ENCODE measurements around the gene SOX14.

SOX14 gene

DNA sequence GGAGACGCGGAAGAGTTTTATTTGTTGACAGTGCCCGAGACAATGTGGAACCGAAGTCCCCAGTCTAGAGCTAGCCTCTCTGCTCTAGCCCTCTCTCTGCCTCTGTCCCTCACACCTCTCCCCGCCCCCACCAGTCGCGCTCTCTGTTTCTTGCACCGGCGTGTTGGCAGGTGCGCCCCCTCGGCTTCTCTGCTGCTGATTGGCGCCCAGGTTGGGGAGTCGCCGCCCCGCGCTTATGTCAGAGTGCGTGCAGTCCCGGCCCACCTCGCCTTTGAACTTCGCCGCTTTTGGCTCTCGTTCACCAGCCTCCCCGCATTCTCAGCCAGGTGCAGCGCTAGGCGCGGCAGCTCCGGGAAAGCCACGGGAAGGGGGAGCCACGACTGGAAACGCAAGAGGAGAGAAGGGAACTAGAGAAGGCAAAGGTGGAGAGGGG, at the start of gene SOX14:
TSS of gene SOX14 (plus strand) at position 315 of the 433 bp plus-strand sequence. CDS start 470 bp downstream, outside the sequence.
- no peak for DNase-seq

DNA sequence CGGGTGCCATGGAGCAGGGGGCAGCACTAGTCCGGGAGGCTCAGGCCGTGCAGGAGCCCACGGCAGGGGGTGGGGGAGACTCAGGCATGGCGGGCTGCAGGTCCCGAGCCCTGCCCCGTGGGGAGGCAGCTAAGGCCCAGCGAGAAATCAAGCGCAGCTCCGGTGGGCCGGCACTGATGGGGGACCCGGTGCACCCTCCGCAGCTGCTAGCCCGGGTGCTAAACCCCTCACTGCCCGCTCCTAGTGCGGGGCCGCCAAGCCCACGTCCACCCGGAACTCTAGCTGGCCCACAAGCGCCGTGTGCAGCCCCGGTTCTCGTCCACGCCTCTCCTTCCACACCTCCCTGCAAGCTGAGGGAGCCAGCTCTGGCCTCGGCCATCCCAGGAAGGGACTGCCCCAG, 49.6 kb upstream of the SOX14 start:
- DNase-seq: no peak

DNA sequence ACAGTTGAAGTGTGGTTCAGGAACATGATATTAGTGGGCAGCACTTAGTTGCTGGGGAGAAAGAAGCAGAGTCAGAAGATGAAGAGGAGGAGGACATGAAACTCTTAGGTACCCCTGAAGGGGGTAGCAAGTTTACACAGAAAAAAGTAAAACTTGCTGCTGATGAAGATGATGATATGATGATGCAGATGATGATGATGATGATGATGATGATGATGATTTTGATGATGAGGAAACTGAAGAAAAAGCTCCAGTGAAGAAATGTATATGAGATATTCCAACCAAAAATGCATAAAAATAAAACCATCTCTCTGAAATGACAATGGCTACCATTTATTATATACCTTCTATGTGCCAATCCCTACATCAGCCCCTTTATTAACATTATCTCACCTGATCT, 39.9 kb upstream of the SOX14 start:
- no peak for DNase-seq

DNA sequence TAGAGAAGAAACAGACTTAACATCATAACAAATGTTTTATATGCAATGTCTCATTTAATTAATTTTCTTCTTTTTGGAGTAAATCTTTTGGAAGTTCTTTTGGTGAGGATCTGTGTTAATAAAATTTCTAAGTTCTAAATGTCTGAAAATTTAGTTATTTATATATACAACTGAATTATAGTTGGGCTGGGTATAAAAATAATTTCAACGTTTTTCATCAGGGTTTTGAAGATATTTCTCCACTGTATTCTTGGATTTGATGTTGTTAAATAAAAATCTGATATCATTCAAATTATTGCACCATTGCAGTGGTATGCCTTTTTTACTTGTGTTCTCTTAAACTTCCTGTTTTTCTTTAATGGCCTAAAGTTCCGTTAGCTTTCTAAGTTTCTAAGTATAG, 26.9 kb upstream of the SOX14 start:
- no peak for DNase-seq

DNA sequence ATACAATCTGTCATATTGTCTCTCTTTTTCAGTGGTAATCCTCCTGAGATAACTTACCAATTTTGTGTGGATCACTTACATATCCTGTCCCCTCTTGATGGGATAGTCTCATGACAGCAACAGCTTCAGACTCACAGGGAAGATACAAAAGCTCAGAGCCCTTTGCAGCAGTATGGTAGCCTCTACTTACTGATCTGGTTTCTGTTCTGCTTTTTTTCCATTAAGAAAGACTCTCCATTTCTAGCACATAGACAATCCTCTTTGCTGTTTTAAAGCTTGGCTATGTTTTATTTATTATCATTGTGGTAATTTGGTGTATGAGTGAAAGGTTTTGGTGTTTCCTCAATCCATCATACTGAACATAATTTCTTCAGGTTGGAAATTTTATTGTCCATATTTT, 25.4 kb upstream of the SOX14 start:
- no peak for DNase-seq

DNA sequence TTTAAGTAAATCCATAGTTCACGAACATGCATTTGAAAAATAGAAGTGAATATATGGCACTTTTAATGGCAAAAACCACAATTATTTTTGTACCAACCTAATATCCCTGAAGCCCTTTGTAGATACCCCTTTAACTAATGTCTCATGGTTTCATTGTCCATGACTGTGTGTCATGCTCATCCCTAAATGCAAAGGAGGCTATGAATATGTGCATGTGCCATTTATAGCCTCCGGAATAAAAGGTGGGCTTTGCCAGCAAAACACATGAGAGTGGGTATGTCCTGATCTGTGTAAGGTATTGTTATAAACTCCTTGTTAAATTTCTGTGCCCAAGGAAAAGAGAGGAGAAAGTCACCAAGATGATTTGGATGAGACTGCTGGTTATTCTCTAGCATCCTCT, 20.5 kb upstream of the SOX14 start:
- DNase-seq: no peak

DNA sequence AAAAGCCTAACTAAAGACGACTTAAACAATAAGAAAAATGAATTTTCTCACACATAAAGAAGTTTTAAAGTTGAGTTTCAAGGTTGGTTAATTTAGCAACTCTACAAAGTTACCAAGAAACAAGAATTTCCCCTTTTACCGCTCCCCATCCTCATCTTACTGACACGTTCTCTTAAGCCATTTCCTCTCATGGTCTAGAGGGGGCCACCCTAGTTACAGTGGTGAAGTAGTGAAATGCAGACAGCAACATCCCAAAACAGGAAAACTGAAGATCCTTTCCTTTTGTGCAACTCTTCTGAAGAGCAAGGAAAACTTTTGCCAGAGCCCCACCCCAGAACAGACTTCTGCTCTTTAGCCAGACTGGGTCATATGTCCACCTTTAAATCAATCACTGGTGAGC, 17.3 kb upstream of the SOX14 start:
- DNase-seq: no peak

DNA sequence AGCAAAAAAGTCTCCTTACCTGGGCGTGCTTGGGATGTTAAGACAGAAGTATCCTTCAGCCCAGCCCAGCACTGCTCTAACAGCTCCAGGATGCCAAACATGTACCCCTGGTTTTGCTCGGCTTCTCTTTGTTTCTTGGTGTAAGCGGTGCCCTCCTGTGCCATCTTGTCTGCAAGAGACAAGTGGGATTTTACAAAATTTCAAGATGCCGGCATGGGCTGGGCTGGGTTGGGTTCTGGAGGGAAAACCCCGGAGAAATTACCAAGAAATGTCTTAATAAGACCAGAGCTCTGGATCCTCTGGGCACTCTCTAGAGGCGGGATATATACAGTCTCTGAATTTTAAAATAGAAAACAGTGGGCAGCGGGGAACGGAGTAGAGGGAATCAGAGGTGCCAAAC, 4.6 kb upstream of the SOX14 start:
- no peak for DNase-seq

DNA sequence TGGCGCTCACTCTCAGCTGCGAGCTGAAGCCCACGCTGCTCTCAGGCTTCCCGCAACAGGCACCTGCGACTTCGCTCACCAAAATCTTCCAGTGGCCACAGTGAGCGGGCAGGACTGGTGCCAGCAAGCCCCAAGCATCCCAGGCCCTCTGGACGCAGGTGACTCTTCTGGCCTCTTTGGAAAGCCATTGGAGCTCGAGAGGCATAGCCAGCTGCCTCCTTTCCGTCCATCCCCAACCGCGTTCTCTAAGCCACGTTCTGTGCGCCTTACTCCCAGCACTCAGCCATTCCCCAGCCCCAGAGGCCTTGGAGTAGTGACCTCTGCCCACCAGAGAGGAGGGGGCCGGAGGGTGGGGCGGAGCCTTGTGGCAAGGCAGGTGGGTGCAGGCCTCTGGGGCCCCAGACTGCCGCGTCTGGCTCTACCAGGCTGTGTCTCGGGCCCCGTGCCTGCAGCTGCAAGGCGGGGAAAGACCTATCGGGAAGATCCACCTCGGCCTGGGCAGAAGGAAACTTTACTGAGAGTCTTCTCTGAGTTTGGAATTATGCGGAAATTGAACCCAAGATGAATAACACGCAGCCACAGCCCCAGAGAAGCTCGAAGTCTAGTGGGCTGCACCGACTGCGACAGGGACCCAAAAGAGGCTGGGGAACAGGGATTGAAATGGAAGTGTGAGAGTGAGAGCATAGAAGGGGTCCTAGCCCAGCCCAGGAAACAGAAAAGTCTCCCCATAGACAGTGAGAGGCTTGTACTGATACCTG, 3.6 kb upstream of the SOX14 start:
- no peak for DNase-seq

DNA sequence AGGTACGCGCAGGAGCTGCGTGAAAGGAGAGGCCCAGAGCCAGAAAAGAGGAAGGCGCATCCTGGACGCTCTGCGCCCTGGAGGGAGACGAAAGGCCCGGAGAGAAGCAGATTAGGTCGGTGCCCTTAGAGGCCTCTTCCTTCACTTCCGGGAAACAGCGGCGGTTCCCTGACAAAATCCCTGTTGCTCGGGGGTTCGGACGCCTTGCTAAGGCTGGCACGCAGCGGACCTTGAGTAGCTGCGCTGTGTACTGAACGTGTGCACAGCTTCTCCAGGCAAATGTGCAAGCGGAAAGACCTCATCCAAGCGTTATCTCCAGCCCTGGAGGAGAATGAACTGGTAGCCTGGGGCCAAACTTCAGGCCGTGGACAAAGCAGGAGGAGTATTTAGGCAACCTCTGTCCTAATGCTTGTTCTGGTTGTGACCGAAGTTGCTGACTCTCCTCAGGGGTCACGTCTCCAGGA, 3.0 kb upstream of the SOX14 start:
- DNase-seq: no peak

DNA sequence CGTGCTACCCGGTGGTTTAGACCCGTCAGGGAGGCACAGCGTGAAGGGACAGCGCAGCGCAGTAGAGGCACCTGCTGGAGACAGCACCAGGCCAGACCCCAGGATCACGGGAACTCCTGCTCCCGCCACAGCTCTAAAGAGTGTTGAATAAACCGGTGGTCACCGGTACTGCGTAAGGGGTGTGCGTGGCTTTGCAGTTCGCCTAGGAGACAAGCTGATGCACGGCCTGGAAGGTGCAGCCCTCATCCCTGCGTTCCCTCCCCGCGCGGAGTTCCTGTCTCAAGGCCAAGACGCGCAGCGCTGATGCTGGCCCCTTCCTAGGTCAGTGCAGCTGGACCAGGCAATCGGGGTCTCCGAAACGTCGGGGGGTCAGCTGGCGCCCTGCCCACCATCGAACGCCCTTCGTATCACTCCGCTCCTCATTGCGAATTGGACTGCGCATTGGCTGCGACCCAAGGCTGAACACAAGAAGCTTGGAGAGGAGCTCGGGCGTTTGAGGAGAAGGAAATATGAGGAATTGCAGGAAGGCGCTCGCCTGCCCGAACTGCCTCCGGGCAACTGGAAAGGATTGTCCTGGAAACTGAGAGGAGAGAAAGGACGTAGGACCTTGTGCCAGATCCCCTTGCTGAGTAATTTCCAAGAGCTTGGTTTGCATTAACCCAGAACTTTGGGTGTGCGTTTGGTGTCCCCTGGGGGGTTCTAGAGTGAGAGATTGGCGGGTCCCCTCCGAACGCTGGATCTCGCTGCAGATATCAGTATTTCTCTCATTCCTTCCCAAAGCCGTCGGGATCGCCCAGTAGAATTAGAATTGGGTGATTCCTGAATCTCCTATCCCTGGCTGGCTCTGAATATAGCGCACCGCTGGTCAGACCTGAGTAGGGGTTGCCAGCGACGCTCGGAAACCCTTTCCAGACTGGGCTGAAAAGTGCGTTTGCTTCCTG, 2.3 kb upstream of the SOX14 start:
- no peak for DNase-seq

DNA sequence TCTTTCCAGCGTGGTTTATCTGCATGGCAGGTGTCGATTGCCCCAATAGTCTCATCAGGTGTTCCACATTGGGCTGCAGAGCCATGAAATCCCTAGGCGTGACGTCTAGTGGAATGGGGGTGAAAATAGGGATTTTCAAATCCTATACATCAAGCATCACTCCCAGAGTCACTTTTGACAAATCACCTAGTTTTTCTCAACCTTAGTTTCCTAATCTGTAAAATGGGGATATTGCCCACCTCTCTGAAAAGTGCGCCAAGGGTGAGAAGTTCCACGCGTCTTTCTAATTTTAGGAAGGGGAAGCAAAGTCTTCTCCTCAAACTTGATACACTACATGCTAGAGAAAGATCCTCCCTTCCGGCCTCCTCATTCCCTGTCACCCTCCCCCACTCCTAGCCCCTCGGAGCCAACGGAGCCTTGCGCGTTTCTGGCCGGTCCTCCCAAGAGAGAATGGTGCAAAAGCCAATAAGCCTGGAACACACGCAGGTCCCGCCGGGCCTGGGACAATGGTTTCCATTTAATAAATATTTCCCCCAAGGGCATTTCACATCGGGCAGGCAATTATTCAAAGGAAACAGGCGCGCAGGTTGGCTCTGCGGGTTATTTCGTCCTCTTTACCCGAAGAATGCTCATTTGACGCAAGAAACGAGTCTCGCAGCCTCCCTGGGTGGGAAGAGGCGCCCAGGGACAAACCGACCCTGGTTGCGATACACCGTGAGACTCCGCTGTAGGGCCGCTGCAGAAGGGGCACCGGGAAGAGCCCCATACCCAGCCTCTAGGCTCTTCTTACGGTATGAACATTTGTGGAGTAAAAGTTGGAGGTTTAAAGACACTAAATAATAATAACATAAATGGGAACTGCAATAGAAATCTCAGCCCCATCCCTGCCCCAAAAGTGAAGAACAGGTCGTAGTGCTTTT, 1.2 kb upstream of the SOX14 start:
- DNase-seq: no peak

DNA sequence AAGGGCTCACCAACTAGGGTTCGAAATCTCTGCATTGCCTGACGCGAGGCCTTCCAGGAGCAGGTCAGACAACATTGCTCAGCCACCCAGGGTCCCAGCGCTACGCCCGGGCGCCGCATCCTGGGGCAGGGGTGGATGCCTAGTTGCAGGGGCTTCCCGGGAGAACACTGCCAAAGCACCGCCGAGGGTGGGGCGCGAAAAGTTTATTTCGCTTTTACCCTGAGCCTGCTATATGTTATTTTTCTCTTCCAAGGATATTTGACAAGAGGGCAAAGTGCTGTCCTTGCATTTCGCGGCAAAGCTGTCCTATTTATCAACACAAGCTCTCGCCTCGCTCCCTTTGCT, 549 bp upstream of the SOX14 start:
- no peak for DNase-seq

DNA sequence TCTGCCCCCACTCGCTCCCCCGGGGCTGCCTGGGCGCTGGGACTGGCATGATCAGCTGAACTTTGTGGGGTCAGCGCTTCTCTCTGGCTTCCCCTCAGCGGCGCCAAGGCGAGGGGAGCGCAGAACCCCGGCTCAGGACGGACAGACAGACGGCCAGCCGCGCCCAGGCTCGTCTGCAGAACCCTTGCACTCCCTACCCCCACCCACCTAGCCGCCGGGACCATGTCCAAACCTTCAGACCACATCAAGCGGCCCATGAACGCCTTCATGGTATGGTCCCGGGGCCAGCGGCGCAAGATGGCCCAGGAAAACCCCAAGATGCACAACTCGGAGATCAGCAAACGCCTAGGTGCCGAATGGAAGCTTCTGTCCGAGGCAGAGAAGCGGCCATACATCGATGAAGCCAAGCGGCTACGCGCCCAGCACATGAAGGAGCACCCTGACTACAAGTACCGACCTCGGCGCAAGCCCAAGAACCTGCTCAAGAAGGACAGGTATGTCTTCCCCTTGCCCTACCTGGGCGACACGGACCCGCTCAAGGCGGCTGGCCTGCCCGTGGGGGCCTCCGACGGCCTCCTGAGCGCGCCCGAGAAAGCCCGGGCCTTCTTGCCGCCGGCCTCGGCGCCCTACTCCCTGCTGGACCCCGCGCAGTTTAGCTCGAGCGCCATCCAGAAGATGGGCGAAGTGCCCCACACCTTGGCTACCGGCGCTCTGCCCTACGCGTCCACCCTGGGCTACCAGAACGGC, 621 bp downstream of the SOX14 start:
- no peak for DNase-seq

DNA sequence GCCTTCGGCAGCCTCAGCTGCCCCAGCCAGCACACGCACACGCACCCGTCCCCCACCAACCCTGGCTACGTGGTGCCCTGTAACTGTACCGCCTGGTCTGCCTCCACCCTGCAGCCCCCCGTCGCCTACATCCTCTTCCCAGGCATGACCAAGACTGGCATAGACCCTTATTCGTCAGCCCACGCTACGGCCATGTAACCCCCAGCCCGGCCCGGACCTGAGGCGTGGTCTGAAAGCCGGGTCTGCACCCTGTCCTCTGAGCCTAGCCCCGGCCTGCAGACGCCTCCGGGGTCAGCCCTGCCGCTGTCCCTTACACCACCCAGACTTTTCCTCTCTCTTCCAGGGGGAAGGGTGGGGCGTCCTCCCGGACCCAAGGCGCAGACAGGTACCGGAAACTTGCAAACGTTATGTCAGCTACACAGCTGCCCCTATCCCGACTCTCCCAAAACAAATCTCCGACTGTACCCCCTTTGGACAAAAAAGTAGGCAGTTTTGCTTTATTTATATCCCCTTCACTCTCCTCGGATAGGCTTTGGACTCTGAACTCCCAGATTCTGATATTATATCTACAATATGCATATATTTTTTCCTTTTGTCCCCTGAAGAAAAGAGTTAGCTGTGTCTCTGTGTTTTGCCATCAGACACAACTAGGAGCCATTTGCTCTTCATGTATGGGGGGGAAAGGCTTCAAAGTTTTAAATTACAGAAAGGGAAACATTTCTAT, 1.4 kb downstream of the SOX14 start:
- no peak for DNase-seq

DNA sequence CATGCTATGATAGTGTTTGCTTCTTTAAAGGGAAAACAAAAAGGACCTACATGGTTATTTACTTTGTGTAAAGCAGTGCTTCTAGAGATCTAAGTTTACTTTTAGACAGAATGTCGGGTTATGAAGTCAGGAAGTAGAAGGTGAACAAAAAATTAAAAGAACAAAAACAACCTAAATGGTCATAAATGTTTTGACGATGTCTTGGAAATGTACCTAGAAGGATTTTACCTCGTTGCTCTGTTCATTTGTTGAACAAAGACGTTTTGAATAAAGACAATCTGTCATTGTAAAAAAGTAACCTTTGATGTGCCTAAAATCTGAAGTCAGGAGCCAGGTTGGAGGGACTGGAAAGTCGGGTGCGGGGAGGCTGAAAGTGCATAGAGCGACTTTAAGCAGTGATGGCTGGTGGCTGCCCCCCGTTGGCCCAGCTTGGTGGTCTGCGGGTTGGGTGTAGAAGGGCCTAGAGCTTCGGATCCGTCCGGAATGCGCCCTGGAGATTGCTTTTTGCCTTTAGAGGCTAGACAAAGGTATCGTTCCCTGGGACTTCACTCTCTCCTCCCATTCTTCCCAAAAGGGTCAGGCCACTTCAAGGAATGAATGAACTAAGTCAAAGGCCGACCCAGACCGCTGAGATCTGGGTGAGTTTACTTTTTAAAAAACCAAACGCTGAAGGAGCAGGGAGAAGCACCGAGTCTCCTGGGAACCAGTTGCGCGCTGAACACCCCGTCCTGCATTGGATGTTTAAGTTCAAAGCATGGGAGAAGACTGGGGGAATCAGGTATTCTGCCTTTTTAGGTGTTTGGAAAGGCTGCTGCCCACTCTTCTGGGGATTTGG, 2.1 kb downstream of the SOX14 start:
- DNase-seq: no peak

DNA sequence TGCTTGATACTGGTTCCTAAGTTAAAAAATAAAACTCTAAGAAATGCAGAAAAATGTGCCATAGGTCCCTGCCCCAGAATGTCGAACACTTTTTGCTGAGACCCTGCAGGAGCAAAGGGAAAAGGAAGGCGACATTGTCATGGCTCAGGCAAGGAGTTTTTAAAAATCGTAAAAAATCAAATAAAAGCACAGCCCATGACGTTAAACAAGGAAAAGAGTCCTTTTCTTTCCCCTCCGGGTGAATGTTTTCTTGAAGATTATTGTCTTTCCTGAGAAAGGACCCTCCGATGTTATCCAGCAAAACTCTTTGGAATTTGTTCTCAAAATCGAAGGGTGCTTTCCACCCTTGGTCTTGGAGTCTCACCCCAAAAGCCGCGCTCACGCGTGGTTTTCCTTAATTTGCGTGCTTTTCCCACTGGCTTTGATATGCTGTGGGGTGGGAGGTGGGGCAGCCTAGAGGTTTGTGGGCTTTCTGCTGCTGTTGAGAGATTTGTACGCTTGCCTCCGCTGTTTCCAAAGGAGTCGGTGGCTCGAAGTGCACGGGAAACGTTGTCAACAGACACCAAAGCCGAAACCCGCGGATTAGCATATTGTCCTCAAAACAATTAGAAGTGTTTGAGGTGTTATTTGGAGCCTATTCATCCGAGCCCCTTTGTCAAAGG, 2.9 kb downstream of the SOX14 start:
- no peak for DNase-seq

DNA sequence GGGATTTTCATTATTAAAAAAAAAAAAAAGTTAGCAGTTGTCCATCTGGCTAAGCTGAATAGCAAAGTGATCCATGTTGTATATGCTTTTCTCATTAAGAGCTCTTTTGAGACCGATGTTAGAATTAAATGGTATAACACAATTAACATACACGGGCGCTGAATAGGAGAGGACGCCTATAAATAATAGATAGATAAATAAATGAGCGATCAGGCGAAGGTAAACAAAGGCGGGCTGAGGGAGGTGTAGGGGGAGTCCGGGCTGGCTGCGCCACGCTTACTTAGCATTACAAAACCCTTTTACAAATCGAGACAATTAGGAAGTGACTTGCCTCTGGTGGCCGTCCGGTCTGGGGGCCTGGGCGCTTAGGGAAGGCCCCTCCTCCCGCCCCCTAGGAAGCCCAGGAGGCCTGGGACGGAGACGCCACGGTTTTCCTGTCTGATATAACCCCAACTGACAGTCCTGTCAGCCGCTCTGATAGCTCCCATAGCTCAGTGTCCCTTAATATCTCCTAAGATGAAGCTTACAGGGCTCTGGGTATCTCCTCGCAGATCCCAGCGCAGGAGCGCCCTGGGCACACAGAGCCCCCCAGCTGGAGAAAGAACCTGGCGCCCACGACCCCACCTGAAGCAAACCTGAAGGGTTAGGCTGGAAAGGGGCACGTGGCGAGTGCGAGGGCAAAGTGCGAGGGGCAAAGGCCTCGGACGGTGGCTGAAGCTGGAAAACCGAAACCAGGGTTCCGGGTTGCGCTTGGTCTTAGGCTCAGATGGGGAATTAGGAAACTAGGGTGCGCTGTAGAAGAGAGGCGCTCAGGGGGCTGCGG, 3.6 kb downstream of the SOX14 start:
- DNase-seq: no peak
